T-helper 2 cell treated with Interferon-gamma antibody and Interleukin-4, amounts not matched to agents 5 μg/mL and 100 μg/mL, for 36 hours (primary cell): ENCODE measurements around the gene CFL1.
A peak's percentile ranks its signal among the peaks of the same experiment; 100 is the strongest.

Experiments used
- DNase-seq: peaks from one replicate; pipeline ENCODE4 v3.0.0; 2021; ENCODE audit warnings: low spot score
- H3K27ac Mint-ChIP-seq: one replicate; pipeline ENCODE4 v1.8.0; 2021; ENCODE audit warnings: mild to moderate bottlenecking, mixed read lengths
- H3K27me3 Mint-ChIP-seq: one replicate; pipeline ENCODE4 v1.8.0; 2021; ENCODE audit warnings: low read depth, mixed read lengths
- H3K36me3 Mint-ChIP-seq: one replicate; pipeline ENCODE4 v1.8.0; 2021; ENCODE audit warnings: low read depth, mixed read lengths
- H3K4me1 Mint-ChIP-seq: one replicate; pipeline ENCODE4 v1.8.0; 2021; ENCODE audit warnings: low read depth, mixed read lengths
- H3K4me3 Mint-ChIP-seq: one replicate; pipeline ENCODE4 v1.8.0; 2022; ENCODE audit warnings: mild to moderate bottlenecking, moderate library complexity, mixed read lengths
- H3K9me3 Mint-ChIP-seq: one replicate; pipeline ENCODE4 v1.8.0; 2021; ENCODE audit warnings: mixed read lengths

Gene CFL1

GRCh38 chr11:65829459-65829858 lies 28.5 kb downstream of the CFL1 start:
- no peak overlapping the region for H3K27ac Mint-ChIP-seq
- no peaks in the 10 kb centered on the region for H3K36me3 Mint-ChIP-seq
- peaks cover 16% of the 10 kb centered on the region for H3K27me3 Mint-ChIP-seq
- no peaks in the 10 kb centered on the region for H3K9me3 Mint-ChIP-seq
- peaks cover 16% of the 10 kb centered on the region for H3K4me1 Mint-ChIP-seq
- no peak overlapping the region for H3K4me3 Mint-ChIP-seq
- no peak for DNase-seq

DNA sequence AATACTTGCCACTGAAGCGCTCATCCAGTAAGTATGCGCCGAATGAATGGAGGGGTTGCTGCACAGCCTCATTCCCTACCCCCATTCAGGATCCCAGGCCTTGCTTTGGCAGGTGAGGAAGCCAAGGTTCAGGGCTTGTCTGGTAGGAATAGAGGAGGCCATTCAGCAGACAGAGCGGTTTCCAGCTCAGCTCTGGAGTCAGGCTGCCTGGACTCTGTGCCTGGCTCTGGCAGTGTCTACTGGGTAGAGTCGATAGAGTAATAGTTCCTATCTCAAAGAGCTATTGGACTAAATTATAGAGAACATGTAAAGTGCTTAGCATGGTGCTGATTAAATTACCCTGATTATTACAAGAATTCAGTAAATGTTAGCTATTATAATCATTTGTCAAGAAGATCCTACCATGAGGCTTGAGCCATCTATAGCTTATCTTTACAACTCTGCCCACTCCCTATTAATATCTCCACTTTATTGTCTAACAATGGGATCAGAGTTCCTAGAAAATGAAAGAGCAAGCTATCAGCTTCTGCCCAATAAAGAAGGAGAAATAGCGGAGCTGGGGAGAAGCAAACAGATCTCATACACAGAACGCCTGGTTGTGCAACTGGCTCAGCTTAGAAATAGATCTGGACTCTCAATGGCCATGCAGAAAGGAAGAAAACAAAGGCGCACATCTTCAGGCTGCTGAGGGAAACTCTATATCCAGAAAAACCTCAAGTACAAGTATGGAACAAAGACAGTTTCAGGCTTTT lies 30.8 kb downstream of the CFL1 start:
- no peaks in the 10 kb centered on the region for H3K9me3 Mint-ChIP-seq
- no peaks in the 10 kb centered on the region for H3K36me3 Mint-ChIP-seq
- no peak overlapping the region for H3K27ac Mint-ChIP-seq
- peaks cover 10% of the 10 kb centered on the region for H3K4me1 Mint-ChIP-seq
- no peak overlapping the region for H3K4me3 Mint-ChIP-seq
- peaks cover 9% of the 10 kb centered on the region for H3K27me3 Mint-ChIP-seq
- DNase-seq = no peak

GRCh38 chr11:65822776-65823528 lies 35.0 kb downstream of the CFL1 start:
- H3K36me3 Mint-ChIP-seq = no peaks in the 10 kb centered on the region
- peaks cover 8% of the 10 kb centered on the region for H3K4me1 Mint-ChIP-seq
- DNase-seq = no peak
- H3K9me3 Mint-ChIP-seq = no peaks in the 10 kb centered on the region
- H3K27ac Mint-ChIP-seq = no peak overlapping the region
- H3K27me3 Mint-ChIP-seq = no peaks in the 10 kb centered on the region
- no peak overlapping the region for H3K4me3 Mint-ChIP-seq

- Mint-ChIP-seq H3K9me3 (no peaks in the 10 kb centered on the region), H3K36me3 (no peaks in the 10 kb centered on the region), H3K4me1 (peaks cover 20% of the 10 kb centered on the region), H3K4me3 (no peak overlapping the region), H3K27me3 (no peaks in the 10 kb centered on the region), H3K27ac (no peak overlapping the region)
- no peak for DNase-seq
These were observed 36.9 kb downstream of the CFL1 start for GRCh38 chr11:65821107-65821506.

DNA sequence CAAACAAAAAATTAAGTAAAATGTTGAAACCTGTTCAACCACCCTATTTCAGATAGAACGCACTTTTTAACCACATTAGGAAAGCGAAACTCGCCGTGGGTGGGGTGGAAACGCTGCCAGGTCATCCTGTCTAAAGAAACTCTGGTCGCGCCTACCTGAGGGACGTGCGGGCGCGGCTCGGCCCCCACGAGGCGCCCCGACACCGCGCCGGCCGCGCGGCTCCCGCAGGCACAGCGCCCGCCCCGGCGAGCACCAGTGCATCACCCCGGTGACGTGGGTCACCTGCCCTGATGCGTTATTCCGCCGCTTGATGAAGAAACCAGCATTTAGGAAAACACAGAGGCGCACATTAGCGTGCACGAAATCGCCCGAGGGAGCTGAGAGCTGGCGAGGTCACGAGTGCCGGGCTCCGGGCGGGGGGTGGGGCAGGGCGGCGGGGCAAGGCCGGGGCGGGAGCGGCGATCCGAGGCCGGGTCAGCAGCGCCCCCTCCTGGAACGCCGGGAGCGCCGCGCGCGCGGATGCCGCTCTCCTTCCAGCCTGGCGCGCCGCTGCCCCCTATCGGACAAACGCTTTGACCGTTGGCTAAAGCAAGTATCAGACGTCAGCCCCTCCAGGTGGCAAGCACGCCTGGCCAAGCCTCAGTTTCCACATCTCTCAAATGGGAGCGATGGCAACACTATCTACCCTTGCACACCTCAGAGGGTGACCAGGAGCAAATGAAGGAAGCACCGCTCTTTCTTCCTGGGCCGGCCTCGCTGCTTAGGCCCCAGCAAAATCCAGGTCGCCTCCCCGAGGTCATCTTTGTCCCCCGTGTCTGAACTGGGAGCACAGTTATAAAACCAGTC lies 39.9 kb downstream of the CFL1 start:
- H3K36me3 Mint-ChIP-seq = no peaks in the 10 kb centered on the region
- H3K27me3 Mint-ChIP-seq = peaks cover 5% of the 10 kb centered on the region
- H3K27ac Mint-ChIP-seq = peak overlapping the region; percentile 80
- peak overlapping the region; percentile 79 for H3K4me3 Mint-ChIP-seq
- peak; percentile 90 for DNase-seq
- H3K4me1 Mint-ChIP-seq = peaks cover 21% of the 10 kb centered on the region
- H3K9me3 Mint-ChIP-seq = no peaks in the 10 kb centered on the region

GRCh38 chr11:65817312-65817834 lies 40.6 kb downstream of the CFL1 start:
- H3K4me3 Mint-ChIP-seq = peak overlapping the region; percentile 79
- peak overlapping the region; percentile 80 for H3K27ac Mint-ChIP-seq
- no peaks in the 10 kb centered on the region for H3K9me3 Mint-ChIP-seq
- H3K36me3 Mint-ChIP-seq = no peaks in the 10 kb centered on the region
- H3K27me3 Mint-ChIP-seq = peaks cover 6% of the 10 kb centered on the region
- H3K4me1 Mint-ChIP-seq = peaks cover 21% of the 10 kb centered on the region
- no peak for DNase-seq

GRCh38 chr11:65816696-65817095 lies 41.3 kb downstream of the CFL1 start:
- no peak overlapping the region for H3K27ac Mint-ChIP-seq
- H3K4me3 Mint-ChIP-seq = peak overlapping the region; percentile 79
- H3K4me1 Mint-ChIP-seq = peaks cover 21% of the 10 kb centered on the region

DNA sequence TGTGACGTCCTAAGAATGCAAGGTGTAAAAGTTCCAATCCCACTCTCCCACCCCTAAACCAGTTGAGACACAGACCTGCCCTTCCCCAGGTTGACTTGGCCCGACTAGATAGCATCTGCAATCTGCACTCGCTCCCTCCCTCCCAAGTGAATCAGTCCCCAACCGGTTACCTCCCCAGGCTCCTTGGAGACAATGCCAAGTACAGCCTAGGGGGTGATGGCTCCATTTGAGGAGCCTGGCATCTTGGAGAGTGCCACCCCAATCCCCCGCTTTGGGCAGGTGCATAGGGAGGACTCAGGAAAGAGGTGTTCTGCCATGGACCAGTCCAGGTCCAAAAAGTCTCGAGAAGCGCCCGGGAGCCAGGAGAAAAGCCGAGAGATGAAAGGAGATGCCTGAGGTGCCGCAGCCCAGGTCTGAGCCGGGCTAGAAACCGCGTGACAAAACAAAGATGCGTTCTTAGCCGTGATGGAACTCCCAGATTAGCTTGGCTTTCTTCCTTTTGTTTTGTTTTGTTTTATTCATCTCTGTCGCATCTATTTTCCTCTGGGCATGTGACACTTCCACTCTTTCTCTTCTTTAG lies 42.9 kb downstream of the CFL1 start:
- no peak overlapping the region for H3K27ac Mint-ChIP-seq
- peaks cover 14% of the 10 kb centered on the region for H3K27me3 Mint-ChIP-seq
- no peak for DNase-seq
- no peak overlapping the region for H3K4me3 Mint-ChIP-seq
- H3K4me1 Mint-ChIP-seq = peaks cover 23% of the 10 kb centered on the region
- no peaks in the 10 kb centered on the region for H3K36me3 Mint-ChIP-seq
- no peaks in the 10 kb centered on the region for H3K9me3 Mint-ChIP-seq

More at GRCh38 chr11:65816696-65817095, 41.3 kb downstream of the CFL1 start:
- Mint-ChIP-seq H3K36me3 (no peaks in the 10 kb centered on the region), H3K9me3 (no peaks in the 10 kb centered on the region), H3K27me3 (peaks cover 10% of the 10 kb centered on the region)
- DNase-seq = no peak

DNA sequence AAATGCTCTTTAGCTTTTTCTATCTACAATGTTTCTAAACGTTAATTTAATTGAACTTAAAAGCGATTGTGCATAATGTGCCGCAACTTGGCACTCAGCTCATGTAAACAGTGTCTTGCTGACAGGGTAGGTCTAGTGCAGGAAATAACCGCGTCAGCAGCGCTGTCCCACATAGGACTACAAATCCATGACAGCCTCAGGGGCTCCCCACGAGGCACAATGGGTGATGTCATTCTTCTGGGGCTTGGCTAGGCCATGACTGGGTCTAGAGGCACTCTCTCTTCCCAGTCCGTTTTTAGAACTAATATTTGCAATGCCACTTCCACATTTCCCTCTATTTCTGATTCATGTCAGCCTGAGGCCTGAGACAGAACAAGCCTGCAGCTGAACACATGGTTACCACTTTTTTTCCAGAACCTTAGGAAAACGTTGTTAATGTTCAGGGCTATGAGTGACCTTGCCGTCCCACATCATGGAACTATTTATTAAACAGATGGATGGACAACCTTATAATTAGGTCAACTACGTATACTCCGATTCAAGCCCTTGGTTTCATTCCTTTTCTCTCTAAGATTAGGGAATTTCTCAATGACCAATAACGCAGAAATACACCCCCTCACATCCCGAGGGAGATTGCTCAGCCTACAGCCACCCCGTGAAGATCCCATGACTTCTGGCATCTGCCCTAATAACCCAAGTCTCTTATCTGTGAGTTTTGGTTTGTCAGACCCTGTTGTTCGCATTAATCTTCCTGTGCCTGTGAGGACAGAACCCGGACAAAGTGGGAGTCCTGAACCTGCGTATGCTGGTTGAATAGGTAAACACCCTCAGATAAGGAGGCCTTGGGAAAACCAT lies 43.6 kb downstream of the CFL1 start:
- Mint-ChIP-seq H3K36me3 (no peaks in the 10 kb centered on the region), H3K4me1 (peaks cover 23% of the 10 kb centered on the region), H3K27ac (no peak overlapping the region), H3K4me3 (no peak overlapping the region), H3K9me3 (no peaks in the 10 kb centered on the region), H3K27me3 (peaks cover 16% of the 10 kb centered on the region)
- DNase-seq = no peak

DNA sequence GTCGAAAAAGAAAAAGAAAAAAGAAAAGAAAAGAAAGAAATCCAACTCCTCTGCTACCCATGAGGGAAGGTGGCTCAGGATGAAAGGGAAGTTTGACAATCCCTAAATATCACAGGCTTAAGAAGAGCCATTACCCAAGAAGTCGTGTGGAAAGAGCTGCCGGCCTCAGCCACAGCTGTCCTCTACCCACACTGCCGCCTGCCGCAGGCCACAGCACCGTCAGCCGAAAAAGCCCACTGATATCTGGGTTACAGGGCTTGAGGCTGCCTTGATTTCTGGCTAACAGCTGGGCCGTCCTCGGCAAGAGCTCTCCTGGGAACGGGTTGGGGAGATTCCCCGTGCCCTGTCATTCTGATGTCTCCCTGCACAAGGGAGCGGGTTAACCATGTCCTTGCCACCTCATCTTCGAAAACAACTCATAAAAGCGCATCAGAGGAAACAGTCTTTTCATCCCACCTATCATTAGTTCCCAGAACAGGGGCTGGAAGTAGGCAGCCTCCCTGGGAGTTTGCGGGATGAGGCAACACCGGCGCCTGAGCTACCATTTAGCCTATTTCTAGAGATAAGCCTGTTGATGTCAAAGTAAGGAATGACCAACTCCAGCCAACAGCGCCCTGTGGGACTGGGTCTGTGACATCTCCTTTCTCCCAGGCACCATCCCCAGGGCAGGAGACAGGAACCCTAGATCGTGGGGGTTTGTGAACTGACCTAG lies 46.1 kb downstream of the CFL1 start:
- H3K9me3 Mint-ChIP-seq = no peaks in the 10 kb centered on the region
- peaks cover 26% of the 10 kb centered on the region for H3K27me3 Mint-ChIP-seq
- H3K4me1 Mint-ChIP-seq = peaks cover 10% of the 10 kb centered on the region
- no peak overlapping the region for H3K4me3 Mint-ChIP-seq
- no peak for DNase-seq
- no peak overlapping the region for H3K27ac Mint-ChIP-seq
- no peaks in the 10 kb centered on the region for H3K36me3 Mint-ChIP-seq

- H3K9me3 Mint-ChIP-seq = no peaks in the 10 kb centered on the region
- H3K27me3 Mint-ChIP-seq = peaks cover 28% of the 10 kb centered on the region
- H3K4me3 Mint-ChIP-seq = no peak overlapping the region
- DNase-seq = no peak
- no peak overlapping the region for H3K27ac Mint-ChIP-seq
- peaks cover 3% of the 10 kb centered on the region for H3K4me1 Mint-ChIP-seq
- H3K36me3 Mint-ChIP-seq = no peaks in the 10 kb centered on the region
These were observed 47.7 kb downstream of the CFL1 start for GRCh38 chr11:65810046-65810868.

DNA sequence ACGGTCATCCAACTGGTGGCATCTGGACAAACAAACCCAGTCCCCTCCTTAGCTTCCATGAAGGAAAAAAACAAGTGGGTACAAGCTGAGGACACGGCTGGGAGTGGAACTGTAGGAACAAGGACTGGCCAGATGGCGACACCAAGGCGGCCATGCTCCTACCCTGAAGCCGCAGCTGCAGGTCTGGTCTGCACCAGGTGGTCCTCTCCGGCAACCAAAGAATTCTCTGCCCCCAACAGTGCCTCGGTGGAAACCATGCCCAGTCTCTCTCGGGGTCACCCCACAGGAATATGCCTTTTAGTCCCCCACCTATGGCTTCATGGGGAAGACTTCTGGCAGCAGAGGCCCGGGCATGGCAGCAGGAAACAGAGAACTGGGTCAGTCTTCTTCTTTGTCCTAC lies 48.5 kb downstream of the CFL1 start:
- Mint-ChIP-seq H3K27ac (no peak overlapping the region), H3K9me3 (no peaks in the 10 kb centered on the region), H3K27me3 (peaks cover 28% of the 10 kb centered on the region), H3K4me3 (no peak overlapping the region), H3K4me1 (peaks cover 2% of the 10 kb centered on the region), H3K36me3 (no peaks in the 10 kb centered on the region)
- no peak for DNase-seq
